ENCODE measurements around the gene CATSPERD.

Gene CATSPERD

DNA sequence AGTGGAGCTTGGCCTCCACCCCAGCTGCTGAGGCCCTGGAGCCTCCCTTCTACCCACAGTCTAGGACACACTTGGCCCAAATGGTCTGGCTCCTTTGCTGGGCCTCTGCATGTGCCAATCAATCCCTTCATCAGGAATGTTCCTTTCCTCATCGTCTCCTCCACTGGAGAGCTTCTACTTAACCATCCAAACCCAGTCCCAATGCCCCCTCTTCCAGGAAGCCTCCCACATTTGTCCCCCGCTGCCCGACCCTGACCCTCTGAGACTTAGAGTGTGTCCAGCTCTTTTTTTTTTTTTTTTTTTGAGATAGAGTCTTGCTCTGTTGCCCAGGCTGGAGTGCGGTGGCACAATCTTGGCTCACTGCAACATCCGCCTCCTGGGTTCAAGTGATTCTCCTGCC is 68.0 kb downstream of the CATSPERD start:
- TF ChIP-seq POLR2A (IDR thresholded peaks at IDR 0.05; ENCODE audit: extremely low read depth, insufficient read length) (no peak), MYC (IDR thresholded peaks at IDR 0.05; ENCODE audit: low read depth, low read length) (no peak)
- TF ChIP-seq, protein P1, sequence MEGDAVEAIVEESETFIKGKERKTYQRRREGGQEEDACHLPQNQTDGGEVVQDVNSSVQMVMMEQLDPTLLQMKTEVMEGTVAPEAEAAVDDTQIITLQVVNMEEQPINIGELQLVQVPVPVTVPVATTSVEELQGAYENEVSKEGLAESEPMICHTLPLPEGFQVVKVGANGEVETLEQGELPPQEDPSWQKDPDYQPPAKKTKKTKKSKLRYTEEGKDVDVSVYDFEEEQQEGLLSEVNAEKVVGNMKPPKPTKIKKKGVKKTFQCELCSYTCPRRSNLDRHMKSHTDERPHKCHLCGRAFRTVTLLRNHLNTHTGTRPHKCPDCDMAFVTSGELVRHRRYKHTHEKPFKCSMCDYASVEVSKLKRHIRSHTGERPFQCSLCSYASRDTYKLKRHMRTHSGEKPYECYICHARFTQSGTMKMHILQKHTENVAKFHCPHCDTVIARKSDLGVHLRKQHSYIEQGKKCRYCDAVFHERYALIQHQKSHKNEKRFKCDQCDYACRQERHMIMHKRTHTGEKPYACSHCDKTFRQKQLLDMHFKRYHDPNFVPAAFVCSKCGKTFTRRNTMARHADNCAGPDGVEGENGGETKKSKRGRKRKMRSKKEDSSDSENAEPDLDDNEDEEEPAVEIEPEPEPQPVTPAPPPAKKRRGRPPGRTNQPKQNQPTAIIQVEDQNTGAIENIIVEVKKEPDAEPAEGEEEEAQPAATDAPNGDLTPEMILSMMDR (IDR thresholded peaks at IDR 0.05; ENCODE audit: low read depth, low read length) = no peak
- TF ChIP-seq, protein P2, sequence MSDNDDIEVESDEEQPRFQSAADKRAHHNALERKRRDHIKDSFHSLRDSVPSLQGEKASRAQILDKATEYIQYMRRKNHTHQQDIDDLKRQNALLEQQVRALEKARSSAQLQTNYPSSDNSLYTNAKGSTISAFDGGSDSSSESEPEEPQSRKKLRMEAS (IDR thresholded peaks at IDR 0.05; ENCODE audit: low read depth, low read length) = no peak
- H3K4me3 ChIP-seq (ENCODE audit: low read depth, low read length) = no peak overlapping the region
- no peak for DNase-seq (ENCODE audit: low read depth)

DNA sequence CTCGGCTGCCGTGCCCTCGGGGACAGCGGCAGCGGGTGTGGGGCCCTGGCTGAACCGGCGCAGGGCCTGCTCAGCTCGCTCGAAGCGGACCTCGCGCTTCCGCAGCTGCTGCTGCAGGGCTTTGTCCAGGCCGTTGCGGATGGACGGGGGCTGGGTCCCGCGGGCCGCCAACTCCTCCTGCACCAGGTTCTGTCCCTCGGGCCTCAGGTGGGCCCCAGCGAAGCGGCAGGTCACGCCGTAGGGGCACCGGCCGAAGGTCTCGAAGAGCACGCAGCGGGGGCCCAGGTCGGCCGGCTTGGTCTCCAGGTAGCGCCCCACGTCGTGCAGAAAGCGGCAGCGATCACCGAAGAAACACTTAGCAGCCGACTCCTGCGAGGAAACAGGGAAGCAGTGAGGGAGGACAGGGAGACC is 68.9 kb downstream of the CATSPERD start:
- no peak overlapping the region for H3K4me3 ChIP-seq (ENCODE audit: low read depth, low read length)

DNA sequence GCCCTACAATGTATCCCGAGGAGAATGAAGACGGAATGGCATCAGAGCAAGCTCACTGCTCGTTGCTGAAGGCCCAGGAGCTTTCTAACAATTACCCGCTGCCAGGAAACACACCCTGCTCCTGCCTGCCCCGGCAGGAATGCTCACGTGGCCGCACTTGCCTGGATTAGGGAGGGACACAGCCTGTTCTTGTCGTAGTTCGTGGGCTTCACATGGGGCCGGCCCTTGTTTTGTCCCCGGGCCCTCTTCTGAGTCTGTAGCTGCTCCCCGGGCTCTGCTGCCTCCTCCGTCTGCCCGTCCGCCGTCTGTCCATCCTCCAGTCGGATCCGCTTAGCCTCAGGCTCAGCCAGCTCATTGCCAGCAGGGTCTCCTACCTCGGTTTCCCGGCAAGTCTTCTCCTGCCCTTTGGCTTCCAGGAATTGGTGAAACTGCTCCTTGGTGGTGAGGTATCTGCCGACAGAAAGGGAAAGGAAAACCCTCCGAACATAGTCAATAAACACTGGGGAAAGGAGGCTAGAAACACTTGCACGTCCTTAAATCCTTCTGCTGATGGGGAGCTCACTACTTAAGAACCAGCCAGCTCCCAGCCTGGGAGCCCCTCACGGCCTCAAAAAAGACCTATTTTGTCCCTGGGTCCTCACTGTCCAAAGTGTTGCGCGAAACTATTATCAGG is 69.6 kb downstream of the CATSPERD start:
- DNase-seq (ENCODE audit: low read depth) = no peak
- TF ChIP-seq MYC (IDR thresholded peaks at IDR 0.05; ENCODE audit: low read depth, low read length) = no peak
- no peak for TF ChIP-seq POLR2A (IDR thresholded peaks at IDR 0.05; ENCODE audit: extremely low read depth, insufficient read length)
- TF ChIP-seq, protein P1 (IDR thresholded peaks at IDR 0.05; ENCODE audit: low read depth, low read length) = no peak
- TF ChIP-seq, protein P2 (IDR thresholded peaks at IDR 0.05; ENCODE audit: low read depth, low read length) = no peak
- H3K4me3 ChIP-seq (ENCODE audit: low read depth, low read length) = peak overlapping the region; percentile 83

More for the DNA sequence above, 68.9 kb downstream of the CATSPERD start:
- DNase-seq (ENCODE audit: low read depth) = no peak
- TF ChIP-seq, protein P2 (IDR thresholded peaks at IDR 0.05; ENCODE audit: low read depth, low read length) = no peak

DNA sequence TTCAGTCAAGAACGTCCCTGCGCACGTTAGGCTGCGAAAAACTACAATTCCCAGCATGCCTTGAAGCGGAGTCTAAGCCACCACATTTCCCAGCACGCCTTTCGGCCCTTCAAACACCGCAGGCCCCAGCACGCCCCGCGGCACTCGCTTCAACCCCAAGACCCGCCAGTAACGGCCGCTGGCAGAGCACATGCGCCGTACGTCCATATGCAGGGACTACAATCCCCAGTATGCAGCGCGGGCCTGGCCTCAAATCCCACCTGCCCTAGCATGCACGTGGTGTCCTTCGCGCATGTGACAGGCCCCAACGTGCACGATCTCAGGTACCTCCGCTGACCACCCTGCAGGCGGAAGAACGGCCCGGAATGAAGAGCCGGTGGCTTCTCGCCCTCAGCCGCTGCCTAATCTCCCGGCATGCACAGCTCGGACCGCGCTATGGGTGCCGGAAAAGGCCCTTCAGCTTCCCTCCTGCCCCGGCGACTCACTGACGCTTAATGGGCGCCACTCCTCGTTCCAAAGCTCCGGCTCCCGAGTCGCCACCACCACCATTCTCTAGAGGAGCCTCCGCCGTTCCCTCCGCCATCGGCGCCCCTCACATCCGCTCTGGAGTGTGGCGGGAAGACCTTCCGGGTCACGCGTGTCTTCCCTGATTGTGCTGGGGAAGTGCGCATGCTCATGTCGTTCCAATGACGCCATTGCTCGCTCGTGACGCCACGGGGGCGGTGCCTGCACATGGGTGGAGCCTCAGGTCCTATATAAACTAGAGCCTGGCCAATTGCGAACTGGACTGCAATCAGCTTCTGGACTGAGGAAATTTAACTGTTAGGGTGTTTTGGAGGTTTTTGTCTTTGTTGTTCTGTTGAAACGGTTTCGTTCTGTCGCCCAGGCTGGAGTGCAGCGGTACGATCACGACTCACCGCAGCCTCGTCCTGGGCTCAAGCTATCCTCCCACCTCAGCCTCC is 70.4 kb downstream of the CATSPERD start, which contains the start of gene DUS3L:
Gene DUS3L (minus strand): TSS at position 605 of the 962 bp plus-strand sequence. CDS start 22 bp downstream, at position 583.
- peak; percentile 96 for DNase-seq (ENCODE audit: low read depth)
- peak within 1 kb of the TSS; percentile 83 for H3K4me3 ChIP-seq (ENCODE audit: low read depth, low read length)
- TF ChIP-seq, protein P1 (IDR thresholded peaks at IDR 0.05; ENCODE audit: low read depth, low read length) = no peak
- peak; percentile 95 for TF ChIP-seq POLR2A (IDR thresholded peaks at IDR 0.05; ENCODE audit: extremely low read depth, insufficient read length)
- peak; percentile 99 for TF ChIP-seq MYC (IDR thresholded peaks at IDR 0.05; ENCODE audit: low read depth, low read length)
- TF ChIP-seq, protein P2 (IDR thresholded peaks at IDR 0.05; ENCODE audit: low read depth, low read length) = peak; percentile 100

DNA sequence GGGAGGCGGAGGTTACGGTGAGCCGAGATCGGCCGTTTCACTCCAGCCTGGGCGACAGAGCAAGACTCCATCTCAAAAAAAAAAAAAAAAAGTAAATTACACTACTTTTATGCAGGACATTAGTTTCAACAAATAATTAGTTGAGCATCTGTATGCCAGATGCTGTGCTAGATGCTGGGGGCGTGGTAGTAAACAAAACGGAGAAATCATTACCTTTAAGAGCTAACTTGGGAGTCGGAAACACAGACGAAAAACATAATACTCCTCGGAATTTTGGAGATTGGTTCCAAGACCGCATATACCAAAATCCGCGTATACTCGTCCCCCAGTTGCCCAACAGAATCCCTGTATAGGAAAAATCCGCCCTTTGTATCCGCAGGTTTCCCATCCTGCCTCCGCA is 71.8 kb downstream of the CATSPERD start:
- no peak for DNase-seq (ENCODE audit: low read depth)
- TF ChIP-seq, protein P2 (IDR thresholded peaks at IDR 0.05; ENCODE audit: low read depth, low read length) = no peak
- TF ChIP-seq MYC (IDR thresholded peaks at IDR 0.05; ENCODE audit: low read depth, low read length) = no peak
- TF ChIP-seq POLR2A (IDR thresholded peaks at IDR 0.05; ENCODE audit: extremely low read depth, insufficient read length) = no peak
- H3K4me3 ChIP-seq (ENCODE audit: low read depth, low read length) = no peak overlapping the region

DNA sequence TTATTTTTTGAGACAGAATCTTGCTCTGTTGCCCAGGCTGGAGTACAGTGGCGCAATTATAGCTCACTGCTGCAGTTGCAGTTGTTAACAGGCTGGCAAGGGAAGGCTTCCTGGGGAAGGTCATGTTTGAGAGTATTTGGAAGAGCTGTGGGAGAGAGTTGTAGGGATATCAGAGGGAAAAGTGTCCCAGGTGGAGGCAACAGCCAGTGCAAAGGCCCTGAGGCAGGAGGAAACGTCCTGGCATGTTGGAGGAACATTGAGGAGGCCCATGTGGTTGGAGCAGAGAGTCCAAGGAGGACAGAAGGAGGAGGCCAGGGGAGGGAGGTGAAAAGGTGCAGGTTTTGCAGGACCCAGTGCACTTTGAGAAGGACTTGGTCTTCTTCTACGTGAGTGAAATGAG is 72.8 kb downstream of the CATSPERD start:
- H3K4me3 ChIP-seq (ENCODE audit: low read depth, low read length) = no peak overlapping the region
- no peak for DNase-seq (ENCODE audit: low read depth)
- TF ChIP-seq, protein P1 (IDR thresholded peaks at IDR 0.05; ENCODE audit: low read depth, low read length) = no peak
- TF ChIP-seq, protein P2 (IDR thresholded peaks at IDR 0.05; ENCODE audit: low read depth, low read length) = no peak
- TF ChIP-seq MYC (IDR thresholded peaks at IDR 0.05; ENCODE audit: low read depth, low read length) (no peak), POLR2A (IDR thresholded peaks at IDR 0.05; ENCODE audit: extremely low read depth, insufficient read length) (no peak)
